ENCODE measurements around the gene ARX. TPM values are rescaled to one million over a fixed set of nuclear protein-coding genes. Genes with fewer than 3 reads are reported as not detected.

Gene ARX
- total RNA-seq, 1 experiment from 2014 or later = not detected

DNA sequence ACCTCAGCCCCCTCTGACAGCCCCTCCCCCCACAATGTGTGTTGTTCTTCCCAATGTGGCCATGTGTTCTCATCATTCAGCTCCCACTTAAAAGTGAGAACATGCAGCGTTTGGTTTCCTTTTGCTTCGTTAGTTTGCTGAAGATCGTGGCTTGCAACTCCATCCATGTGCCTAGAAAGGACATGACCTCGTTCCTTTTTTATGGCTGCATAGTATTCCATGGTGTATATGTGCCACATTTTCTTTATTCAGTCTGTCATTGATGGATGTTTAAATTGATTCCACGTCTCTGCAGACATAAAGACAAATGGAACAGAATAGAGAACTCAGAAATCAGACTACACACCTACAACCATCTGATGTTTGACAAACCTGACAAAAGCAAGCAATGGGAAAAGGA is 46.0 kb downstream of the ARX start:
- Histone ChIP-seq H4K20me1 (ENCODE audit: low read length) (no peaks in the 10 kb centered on the region), H3K4me3 (ENCODE audit: low read length) (no peak overlapping the region), H3F3A (ENCODE audit: low read length, unreplicated experiment) (no peaks in the 10 kb centered on the region), H3K27ac (ENCODE audit: low read length) (no peak overlapping the region), H3K9me3 (ENCODE audit: low read length) (no peaks in the 10 kb centered on the region), H3K79me2 (ENCODE audit: low read length) (no peaks in the 10 kb centered on the region), H3K36me3 (ENCODE audit: low read depth, low read length) (no peaks in the 10 kb centered on the region), H3K9me2 (replicated peaks; ENCODE audit: low read length) (no peaks in the 10 kb centered on the region), H3K4me2 (ENCODE audit: low read length) (no peak overlapping the region), H3K27me3 (ENCODE audit: low read length) (no peaks in the 10 kb centered on the region), H3K9ac (ENCODE audit: low read length) (no peak overlapping the region), H3K4me1 (ENCODE audit: insufficient read depth, low read length) (no peaks in the 10 kb centered on the region), H2AFZ (ENCODE audit: low read length) (no peak overlapping the region)
- ATAC-seq = no peak
- BruUV-seq (replicated peaks) = no TSS peak
- no peak for DNase-seq
- ChIA-PET CTCF (no interaction called here), POLR2A (ENCODE audit: unreplicated experiment) (no interaction called here)
- no peak for TF ChIP-seq EZH2phosphoT487 (IDR thresholded peaks at IDR 0.05; ENCODE audit: borderline replicate concordance, low read length)
- TF ChIP-seq EZH2 (IDR thresholded peaks at IDR 0.05; ENCODE audit: low read length, unreplicated experiment) = no peak
- no peak for TF ChIP-seq CTCF (conservative IDR thresholded peaks at IDR 0.05; ENCODE audit: low read depth, low read length)
- intact Hi-C loops (cut with micrococcal nuclease) = no loop called here

- Histone ChIP-seq H3F3A (ENCODE audit: low read length, unreplicated experiment) (no peaks in the 10 kb centered on the region), H3K9ac (ENCODE audit: low read length) (no peak overlapping the region), H3K36me3 (ENCODE audit: low read depth, low read length) (no peaks in the 10 kb centered on the region), H3K4me3 (ENCODE audit: low read length) (no peak overlapping the region), H4K20me1 (ENCODE audit: low read length) (no peaks in the 10 kb centered on the region), H3K79me2 (ENCODE audit: low read length) (no peaks in the 10 kb centered on the region), H2AFZ (ENCODE audit: low read length) (no peak overlapping the region), H3K27me3 (ENCODE audit: low read length) (no peaks in the 10 kb centered on the region), H3K9me2 (replicated peaks; ENCODE audit: low read length) (no peaks in the 10 kb centered on the region), H3K4me2 (ENCODE audit: low read length) (no peak overlapping the region), H3K27ac (ENCODE audit: low read length) (no peak overlapping the region), H3K9me3 (ENCODE audit: low read length) (no peaks in the 10 kb centered on the region), H3K4me1 (ENCODE audit: insufficient read depth, low read length) (no peaks in the 10 kb centered on the region)
- ATAC-seq (no peak), DNase-seq (no peak)
- TF ChIP-seq CTCF (conservative IDR thresholded peaks at IDR 0.05; ENCODE audit: low read depth, low read length) (no peak), EZH2phosphoT487 (IDR thresholded peaks at IDR 0.05; ENCODE audit: borderline replicate concordance, low read length) (no peak), EZH2 (IDR thresholded peaks at IDR 0.05; ENCODE audit: low read length, unreplicated experiment) (no peak)
- CTCF ChIA-PET = no interaction called here
- intact Hi-C loops (cut with micrococcal nuclease) = no loop called here
- no TSS peak for BruUV-seq (replicated peaks)
- POLR2A ChIA-PET (ENCODE audit: unreplicated experiment) = no interaction called here
These were observed 50.4 kb downstream of the ARX start for GRCh38 chrX:24965372-24965771.

GRCh38 chrX:24963823-24964222 is 51.9 kb downstream of the ARX start:
- POLR2A ChIA-PET (ENCODE audit: unreplicated experiment) = no interaction called here
- no TSS peak for BruUV-seq (replicated peaks)

More at GRCh38 chrX:24963823-24964222, 51.9 kb downstream of the ARX start:
- Histone ChIP-seq H3K4me1 (ENCODE audit: insufficient read depth, low read length) (no peaks in the 10 kb centered on the region), H4K20me1 (ENCODE audit: low read length) (no peaks in the 10 kb centered on the region), H3K36me3 (ENCODE audit: low read depth, low read length) (no peaks in the 10 kb centered on the region), H3K79me2 (ENCODE audit: low read length) (no peaks in the 10 kb centered on the region), H3K9ac (ENCODE audit: low read length) (no peak overlapping the region), H3K9me3 (ENCODE audit: low read length) (no peaks in the 10 kb centered on the region), H3K9me2 (replicated peaks; ENCODE audit: low read length) (no peaks in the 10 kb centered on the region), H3K4me2 (ENCODE audit: low read length) (no peak overlapping the region), H3F3A (ENCODE audit: low read length, unreplicated experiment) (no peaks in the 10 kb centered on the region), H2AFZ (ENCODE audit: low read length) (no peak overlapping the region), H3K27ac (ENCODE audit: low read length) (no peak overlapping the region), H3K4me3 (ENCODE audit: low read length) (no peak overlapping the region), H3K27me3 (ENCODE audit: low read length) (no peaks in the 10 kb centered on the region)
- DNase-seq = no peak
- no peak for ATAC-seq
- TF ChIP-seq EZH2 (IDR thresholded peaks at IDR 0.05; ENCODE audit: low read length, unreplicated experiment) (no peak), CTCF (conservative IDR thresholded peaks at IDR 0.05; ENCODE audit: low read depth, low read length) (no peak), EZH2phosphoT487 (IDR thresholded peaks at IDR 0.05; ENCODE audit: borderline replicate concordance, low read length) (no peak)
- CTCF ChIA-PET = no interaction called here
- intact Hi-C loops (cut with micrococcal nuclease) = no loop called here

Data from PC-3 (cell line).